Tibial nerve (tissue), 4 donors: Measurements from ENCODE around the gene WDR83. TPM values are rescaled to one million over a fixed set of nuclear protein-coding genes. Genes with fewer than 3 reads are reported as not detected.
A peak's percentile ranks its signal among the peaks of the same experiment; 100 is the strongest.

Experiments
- DNase-seq, 2 donors: peaks; one replicate each; pipeline ENCODE4 v3.0.0-alpha.2; 2019; ENCODE audit warnings: low spot score in 2 of 2
- H3K27ac ChIP-seq, 4 donors: fragments of 200-600 bp; sonication (generic) in 3 of 4; one replicate each; pipeline ENCODE4 v1.5.1; 2017 to 2019; ENCODE audit warnings: mild to moderate bottlenecking in 1 of 4
- H3K27me3 ChIP-seq, 2 donors: fragments of 200-600 bp; sonication (generic) in 1 of 2; one replicate each; pipeline versions ENCODE4 v1.5.1 to v1.6.0; 2017 to 2019
- H3K36me3 ChIP-seq, 3 donors: fragments of 200-600 bp; sonication (generic); one replicate each; pipeline ENCODE4 v1.5.1; 2018 to 2019
- H3K4me1 ChIP-seq, 4 donors: fragments of 200-600 bp; sonication (generic) in 3 of 4; one replicate each; pipeline ENCODE4 v1.5.1; 2017 to 2019
- H3K4me3 ChIP-seq, 4 donors: fragments of 200-600 bp; sonication (generic) in 3 of 4; one replicate each; pipeline ENCODE4 v1.5.1; 2017 to 2019; ENCODE audit warnings: mild to moderate bottlenecking in 1 of 4, moderate library complexity in 1 of 4
- H3K9me3 ChIP-seq, 4 donors: fragments of 200-600 bp; sonication (generic) in 3 of 4; one replicate each; pipeline ENCODE4 v1.5.1; 2017 to 2019
- CTCF ChIP-seq, 5 experiments: fragments of 200-600 bp in 3 of 5; fragments of 450-650 bp in 2 of 5; sonication (generic) in 3 of 5; IDR thresholded peaks; one replicate each; pipeline ENCODE4 v1.5.1; 2016 to 2019; ENCODE audit warnings: antibody characterized with exemption in 5 of 5, mild to moderate bottlenecking in 3 of 5, moderate library complexity in 2 of 5
- EP300 ChIP-seq, 2 donors: sonication (generic); formaldehyde crosslinking; IDR thresholded peaks; one replicate each; pipeline ENCODE4 v1.6.1; 2017; ENCODE audit warnings: antibody characterized with exemption in 2 of 2, mild to moderate bottlenecking in 1 of 2
- POLR2A ChIP-seq, 2 donors: fragments of 450-650 bp; IDR thresholded peaks; one replicate each; pipeline ENCODE4 v1.6.1; 2017; ENCODE audit warnings: antibody characterized with exemption in 2 of 2, mild to moderate bottlenecking in 2 of 2, moderate library complexity in 2 of 2
- WGBS, 2 donors: methylation state at CpG; one replicate each; pipeline ENCODE4 v1.1.5; 2018; 5-methylcytosine and 5-hydroxymethylcytosine counted together
- total RNA-seq, 4 donors: library from RNA; depleted of rRNA; stranded (reverse); fragments of >200 nt; gene quantifications; one replicate each; pipeline ENCODE4 v1.1.0, GENCODE V29; 2016

Gene WDR83
- total RNA-seq, 4 donors from 2014 or later, result 7.9 to 19.8 (median 16.8) TPM

GRCh38 chr19:12715929-12716328, 49.3 kb downstream of the WDR83 start:
- no peak overlapping the region for H3K4me3 ChIP-seq
- WGBS, 2 donors, result 93 to 94% methylated on average over 3 of the region's 3 CpGs
- TF ChIP-seq EP300 (IDR thresholded peaks at IDR 0.05) (no peak), CTCF (IDR thresholded peaks at IDR 0.05) (no peak), POLR2A (IDR thresholded peaks at IDR 0.05) (no peak)
- H3K4me1 ChIP-seq, result peaks cover 0 to 30% (median 11%) of the 10 kb centered on the region in 4 donors
- no peaks in the 10 kb centered on the region for H3K9me3 ChIP-seq
- no peak for DNase-seq
- no peak overlapping the region for H3K27ac ChIP-seq
- peaks cover 8 to 80% (median 29%) of the 10 kb centered on the region in 3 donors for H3K36me3 ChIP-seq
- H3K27me3 ChIP-seq, result no peaks in the 10 kb centered on the region

DNA sequence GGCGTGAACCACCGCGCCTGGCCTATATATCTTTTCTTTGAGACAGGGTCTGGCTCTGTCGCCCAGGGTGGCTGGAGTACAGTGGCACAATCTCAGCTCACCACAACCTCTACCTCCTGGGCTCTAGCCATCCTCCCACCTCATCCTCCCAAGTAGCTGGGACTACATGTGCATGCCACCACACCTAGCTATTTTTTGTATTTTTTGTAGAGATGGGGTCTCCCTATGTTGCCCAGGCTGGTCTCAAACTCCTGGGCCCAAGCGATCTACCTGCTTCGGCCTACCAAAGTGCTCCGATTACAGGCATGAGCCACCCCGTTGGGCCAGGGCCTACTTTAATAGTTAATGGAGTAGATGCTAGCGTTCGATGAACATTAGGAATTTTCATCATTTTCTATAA, 53.7 kb downstream of the WDR83 start:
- no peaks in the 10 kb centered on the region for H3K27me3 ChIP-seq
- H3K27ac ChIP-seq, result peak overlapping the region in 3 of 4 donors; percentile 93 to 97 (median 94)
- H3K4me1 ChIP-seq, result peaks cover 0 to 58% (median 31%) of the 10 kb centered on the region in 4 donors
- no peak for TF ChIP-seq POLR2A (IDR thresholded peaks at IDR 0.05)
- no peak for TF ChIP-seq EP300 (IDR thresholded peaks at IDR 0.05)
- TF ChIP-seq CTCF (IDR thresholded peaks at IDR 0.05), result no peak
- no peaks in the 10 kb centered on the region for H3K9me3 ChIP-seq
- DNase-seq, result no peak
- H3K4me3 ChIP-seq, result peak overlapping the region in 3 of 4 donors; percentile 68 to 90 (median 68)
- peaks cover 3 to 39% (median 4%) of the 10 kb centered on the region in 3 donors for H3K36me3 ChIP-seq
- 86 to 87% methylated on average over 10 of the region's 10 CpGs for WGBS, 2 donors

DNA sequence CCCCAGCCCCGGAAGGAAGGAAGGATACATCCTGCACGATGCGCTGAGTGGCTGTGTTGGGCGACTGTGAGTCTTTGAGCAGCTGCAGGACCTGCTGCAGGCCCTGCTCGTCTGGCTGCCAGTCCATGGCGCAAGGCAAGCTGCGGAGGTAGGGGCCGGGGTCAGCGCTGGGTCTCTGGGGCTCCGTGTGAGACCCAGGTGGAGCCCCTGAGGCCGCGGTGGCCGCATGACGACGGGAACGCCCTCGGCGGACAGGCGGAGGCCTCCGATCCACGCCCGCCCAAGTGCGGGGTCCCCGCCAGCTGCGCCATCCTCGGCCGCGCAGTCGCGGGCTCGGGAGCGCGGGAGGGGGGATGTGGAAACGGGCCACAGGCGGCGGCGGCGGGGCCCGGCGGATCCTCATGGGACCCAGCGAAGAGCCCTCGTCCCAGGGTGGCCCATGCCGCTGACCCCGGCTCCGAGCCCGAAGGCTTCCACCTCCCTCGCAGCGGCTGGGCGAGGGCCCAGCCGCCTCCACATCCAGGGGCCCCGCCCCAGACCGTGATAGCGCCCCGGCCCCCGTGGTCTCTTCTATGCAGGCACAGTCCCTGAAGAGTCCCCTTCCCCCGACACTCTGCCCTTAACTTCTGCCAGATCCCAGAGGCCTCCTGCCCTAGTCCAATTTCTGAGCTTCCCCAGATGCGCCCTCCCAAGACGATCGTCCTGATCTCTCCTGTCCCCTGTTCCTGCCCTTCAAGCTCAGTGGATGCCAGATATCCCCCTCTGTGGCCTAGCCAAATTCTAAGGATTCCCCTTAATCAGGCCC, 54.4 kb downstream of the WDR83 start:
- Histone ChIP-seq H3K4me1 (peaks cover 0 to 58% (median 31%) of the 10 kb centered on the region in 4 donors), H3K36me3 (peaks cover 0 to 31% (median 0%) of the 10 kb centered on the region in 3 donors), H3K27me3 (no peaks in the 10 kb centered on the region), H3K27ac (peak overlapping the region; percentile 89 to 97 (median 94)), H3K9me3 (no peaks in the 10 kb centered on the region), H3K4me3 (peak overlapping the region; percentile 68 to 93 (median 79))
- DNase-seq, result no peak
- no peak for TF ChIP-seq POLR2A (IDR thresholded peaks at IDR 0.05)
- no peak for TF ChIP-seq EP300 (IDR thresholded peaks at IDR 0.05)
- 3 to 9% methylated on average over 13 to 28 of the region's 59 CpGs for WGBS, 2 donors

GRCh38 chr19:12721656-12722565, 55.3 kb downstream of the WDR83 start:
- 0 to 1% methylated on average over 20 to 28 of the region's 65 CpGs for whole genome bisulfite sequencing, 2 donors
- Histone ChIP-seq H3K27ac (peak overlapping the region; percentile 89 to 97 (median 94)), H3K27me3 (no peaks in the 10 kb centered on the region), H3K4me1 (peaks cover 0 to 58% (median 31%) of the 10 kb centered on the region in 4 donors), H3K36me3 (peaks cover 0 to 27% (median 0%) of the 10 kb centered on the region in 3 donors), H3K9me3 (no peaks in the 10 kb centered on the region), H3K4me3 (peak overlapping the region; percentile 68 to 93 (median 79))
- no peak for DNase-seq
- TF ChIP-seq CTCF (IDR thresholded peaks at IDR 0.05) (no peak), EP300 (IDR thresholded peaks at IDR 0.05) (no peak), POLR2A (IDR thresholded peaks at IDR 0.05) (no peak)

DNA sequence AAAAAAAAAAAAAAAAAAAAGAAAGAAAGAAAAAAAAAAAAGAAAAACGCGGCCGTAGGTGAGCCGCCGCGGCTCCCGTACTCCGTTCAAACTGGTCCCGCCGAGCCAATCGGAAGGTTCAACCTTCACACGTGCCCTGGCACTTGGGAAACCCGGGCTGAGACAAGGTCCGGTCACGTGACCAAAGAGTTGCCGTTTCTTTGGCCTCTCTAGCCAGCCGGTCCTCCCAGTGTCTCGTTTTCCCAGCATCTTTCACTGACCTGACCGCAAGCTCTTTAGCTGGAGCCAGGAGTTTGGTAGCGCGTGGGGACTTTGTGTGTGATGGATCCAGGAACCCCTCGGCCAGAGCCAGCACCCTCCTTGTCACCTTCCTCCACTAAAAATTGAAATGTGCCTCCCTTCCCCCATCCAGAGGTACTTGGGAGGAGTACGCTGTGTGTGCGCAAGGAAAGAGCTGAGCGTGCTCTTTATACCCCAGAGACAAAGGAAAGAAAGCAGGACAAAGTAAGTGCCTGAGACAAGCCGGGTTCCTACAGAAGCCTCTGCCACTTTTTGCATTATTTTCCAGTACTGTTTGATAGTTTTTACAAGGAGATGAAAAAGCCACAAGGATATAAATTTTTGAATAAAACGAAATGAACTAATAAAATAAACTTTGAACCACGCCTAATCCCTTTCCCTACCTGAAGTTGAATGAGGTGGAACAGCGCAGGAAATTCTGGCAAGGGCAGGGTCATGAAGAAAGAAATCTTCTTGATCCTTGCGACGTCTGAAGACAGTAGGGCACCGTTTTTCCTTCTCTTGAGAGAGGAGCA, 56.2 kb downstream of the WDR83 start:
- Histone ChIP-seq H3K4me1 (peaks cover 0 to 55% (median 31%) of the 10 kb centered on the region in 4 donors), H3K9me3 (no peaks in the 10 kb centered on the region), H3K27ac (peak overlapping the region; percentile 89 to 97 (median 94)), H3K27me3 (no peaks in the 10 kb centered on the region), H3K36me3 (peaks cover 0 to 27% (median 0%) of the 10 kb centered on the region in 3 donors), H3K4me3 (peak overlapping the region; percentile 68 to 93 (median 79))
- peak; percentile 94 to 98 for DNase-seq
- WGBS, 2 donors, result 0 to 1% methylated on average over 31 to 32 of the region's 32 CpGs
- TF ChIP-seq POLR2A (IDR thresholded peaks at IDR 0.05), result peak in 1 of 2 donors; percentile 49
- TF ChIP-seq EP300 (IDR thresholded peaks at IDR 0.05), result peak; percentile 43 to 87
- TF ChIP-seq CTCF (IDR thresholded peaks at IDR 0.05), result no peak
